C1 segment of cervical spinal cord (tissue), 14 donors: ENCODE results near the gene STK17A.
"Not testable (repeated sequence)": the region's sequence is repeated elsewhere in the genome, so short reads cannot be mapped to it uniquely, and the experiment has no call there.

ENCODE experiments used
- DNase-seq, 14 donors: peaks; one replicate each; lab custom pipeline; 2025; lab: John Stamatoyannopoulos, UW

Gene STK17A

DNA sequence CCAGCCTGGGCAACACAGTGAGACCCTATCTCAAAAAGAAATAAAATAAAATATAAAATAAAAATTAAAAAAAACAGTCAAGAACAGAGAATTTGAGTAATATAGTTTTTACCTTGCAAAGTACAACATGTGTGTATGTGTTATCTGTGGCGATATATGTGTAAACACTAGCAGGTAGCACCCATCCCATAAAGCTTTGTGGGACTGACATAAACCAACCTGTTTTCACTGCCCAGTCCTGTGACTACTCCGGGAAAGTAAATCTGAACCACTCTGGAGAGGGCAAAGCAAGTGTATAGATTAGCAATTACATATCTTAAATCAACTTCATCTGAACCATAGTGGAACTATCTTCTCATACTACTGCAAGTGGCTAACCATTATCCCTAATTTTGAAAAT lies 74.1 kb downstream of the STK17A start:
- no peak for DNase-seq

DNA sequence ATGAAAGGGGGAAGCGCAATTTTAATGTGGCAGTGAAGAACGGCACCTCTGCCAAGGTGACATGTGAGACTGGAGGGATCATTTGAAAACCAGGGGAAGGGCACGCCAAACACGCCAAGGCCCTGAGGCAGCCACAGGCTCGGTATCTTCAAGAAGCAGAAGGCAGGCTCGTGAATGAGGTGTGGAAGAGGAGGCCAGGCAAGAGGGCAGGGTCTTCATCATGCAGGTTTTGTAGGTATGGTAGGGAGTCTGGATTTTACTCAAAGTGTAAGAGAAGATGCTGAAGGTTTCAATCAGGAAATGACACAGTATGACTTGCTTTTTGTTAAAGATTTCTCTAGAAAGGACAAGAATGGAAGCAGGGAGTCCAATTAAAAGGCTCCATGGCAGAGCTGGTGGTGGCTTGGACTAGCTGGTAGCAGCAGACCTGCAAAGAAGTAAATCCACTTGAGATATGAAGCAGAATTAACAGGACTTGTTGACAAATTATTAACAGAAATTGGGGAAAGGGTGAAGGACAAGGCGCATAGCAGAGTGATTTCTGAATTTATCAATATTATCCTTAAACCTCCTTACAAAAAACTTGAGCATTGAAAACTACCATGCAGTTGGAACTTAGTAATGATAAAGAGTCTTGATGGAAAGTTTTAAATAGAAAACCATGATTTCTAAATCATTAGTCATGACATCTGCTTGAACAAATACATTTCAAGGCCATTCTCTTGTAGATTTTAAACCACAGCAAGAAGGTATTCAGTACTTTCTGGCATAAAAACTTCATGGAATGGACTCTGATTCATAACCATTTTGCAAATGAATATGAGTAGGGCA lies 76.0 kb downstream of the STK17A start:
- DNase-seq: no peak

DNA sequence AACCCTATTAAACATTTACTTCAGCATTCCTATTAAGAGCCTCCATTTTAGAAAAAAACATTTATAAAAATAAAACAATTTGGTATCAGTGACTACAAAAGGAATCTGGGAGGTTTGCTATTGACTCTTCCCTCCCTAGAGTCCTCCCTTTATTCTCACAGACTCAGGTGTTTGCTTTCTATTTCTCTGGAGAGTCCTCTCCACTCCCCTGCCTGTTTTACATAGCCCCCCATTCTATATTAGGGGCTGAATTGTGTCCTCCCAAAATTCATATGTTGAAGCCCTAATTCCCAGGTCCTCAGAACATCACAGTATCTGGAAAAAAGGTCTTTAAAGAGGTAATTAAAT lies 76.6 kb downstream of the STK17A start:
- DNase-seq: no peak

DNA sequence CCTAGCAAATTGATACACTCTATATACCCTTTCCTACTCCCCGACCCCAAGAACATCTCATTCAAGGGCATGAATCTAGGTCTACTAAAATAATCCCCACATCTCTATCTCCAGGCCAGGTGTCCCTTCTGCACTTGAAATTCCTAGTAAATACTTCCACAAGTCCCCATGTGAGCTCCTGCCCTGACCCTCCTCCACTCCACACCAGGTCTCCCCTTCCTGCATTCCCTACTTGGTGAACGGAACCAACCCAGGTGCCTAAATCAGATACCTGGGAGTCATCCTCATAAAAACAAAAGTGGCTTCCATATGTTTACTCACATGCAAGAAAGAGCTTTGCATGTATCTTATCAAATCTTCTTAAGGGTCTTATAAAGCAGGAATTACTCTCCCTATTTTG lies 77.2 kb downstream of the STK17A start:
- no peak for DNase-seq

GRCh38 chr7:43664681-43665080 lies 81.8 kb downstream of the STK17A start:
- no peak for DNase-seq

DNA sequence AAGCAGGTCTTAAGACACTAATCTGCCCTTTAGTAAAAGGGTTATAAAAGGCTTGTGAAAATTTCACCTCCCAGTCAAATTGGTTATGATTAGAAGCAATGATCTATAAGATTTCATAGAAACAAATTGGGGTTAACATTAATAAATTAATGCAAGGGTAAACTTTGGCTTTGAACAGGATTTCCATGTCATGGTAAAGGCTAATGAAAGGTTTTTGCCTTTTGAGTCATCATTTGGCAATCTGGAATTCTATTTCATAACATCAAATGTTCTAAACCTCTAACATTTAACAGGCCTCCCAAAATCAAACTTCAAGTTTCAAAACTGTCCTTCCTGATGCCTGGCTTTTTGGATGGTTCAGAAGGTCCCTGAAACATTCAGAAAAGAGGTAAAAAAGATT lies 84.0 kb downstream of the STK17A start:
- DNase-seq: no peak

GRCh38 chr7:43668035-43668434 lies 85.1 kb downstream of the STK17A start:
- no peak for DNase-seq

- no peak for DNase-seq
Observed at GRCh38 chr7:43669286-43670081, 86.6 kb downstream of the STK17A start.

GRCh38 chr7:43671521-43671920 lies 88.6 kb downstream of the STK17A start:
- no peak for DNase-seq

DNA sequence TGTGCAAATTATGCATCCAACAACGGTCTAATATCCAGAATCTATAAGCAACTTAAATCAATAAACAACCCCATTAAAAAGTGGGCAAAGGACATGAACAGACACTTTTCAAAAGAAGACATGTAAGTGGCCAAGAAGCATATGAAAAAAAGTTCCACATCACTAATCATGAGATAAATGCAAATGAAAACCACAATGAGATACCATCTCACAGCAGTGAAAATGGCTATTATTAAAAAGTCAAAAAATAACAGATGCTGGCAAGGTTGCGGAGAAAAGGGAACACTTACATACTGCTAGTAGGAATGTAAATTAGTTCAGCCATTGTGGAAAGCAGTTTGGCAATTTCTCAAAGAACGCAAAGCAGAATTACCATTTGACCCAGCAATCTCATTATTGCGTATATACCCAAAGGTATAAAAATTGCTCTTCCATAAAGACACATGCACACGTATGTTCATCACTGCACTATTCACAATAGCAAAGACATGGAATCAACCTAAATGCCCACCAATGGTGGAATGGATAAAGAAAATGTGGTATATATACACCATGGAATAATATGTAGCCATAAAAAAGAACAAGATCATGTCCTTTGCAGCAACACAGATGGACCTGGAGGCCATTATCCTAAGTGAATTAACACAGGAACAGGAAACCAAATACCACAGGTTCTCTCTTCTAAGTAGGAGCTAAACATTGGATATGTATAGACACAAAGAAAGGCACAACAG lies 90.5 kb downstream of the STK17A start:
- not testable (repeated sequence) for DNase-seq

DNA sequence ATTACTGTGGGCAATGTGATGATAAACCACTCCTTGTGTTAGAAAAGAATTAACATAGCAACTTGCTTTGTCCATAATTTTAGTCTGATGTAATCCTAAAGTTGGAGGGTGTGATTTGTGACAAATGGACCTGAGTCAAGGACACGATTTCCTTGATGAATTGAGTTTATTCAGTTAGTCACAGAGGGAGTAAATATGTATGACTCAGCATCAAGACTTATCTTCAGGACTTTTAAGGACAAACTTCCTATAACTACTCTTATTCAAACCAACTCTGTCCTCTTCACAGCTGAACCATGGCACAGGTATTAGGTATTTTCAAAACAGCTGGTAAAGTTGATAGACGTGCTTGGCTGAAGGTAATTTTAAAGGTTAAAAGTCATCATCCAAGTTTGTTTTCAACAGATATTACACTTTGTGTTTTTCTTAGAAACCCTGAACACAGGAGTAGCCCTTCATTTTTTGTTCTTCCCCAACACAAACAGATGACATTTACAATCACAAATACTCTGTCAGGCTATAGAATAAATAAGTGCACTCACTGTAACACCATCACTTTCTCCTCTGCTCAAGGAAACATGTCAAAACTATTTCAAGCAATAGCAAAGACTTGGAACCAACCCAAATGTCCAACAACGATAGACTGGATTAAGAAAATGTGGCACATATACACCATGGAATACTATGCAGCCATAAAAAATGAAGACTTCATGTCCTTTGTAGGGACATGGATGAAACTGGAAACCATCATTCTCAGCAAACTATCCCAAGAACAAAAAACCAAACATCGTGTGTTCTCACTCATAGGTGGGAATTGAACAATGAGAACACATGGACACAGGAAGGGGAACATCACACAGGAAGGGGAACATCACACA lies 91.9 kb downstream of the STK17A start:
- no peak for DNase-seq
